ENCODE measurements around the gene EYA2.

EYA2 gene

DNA sequence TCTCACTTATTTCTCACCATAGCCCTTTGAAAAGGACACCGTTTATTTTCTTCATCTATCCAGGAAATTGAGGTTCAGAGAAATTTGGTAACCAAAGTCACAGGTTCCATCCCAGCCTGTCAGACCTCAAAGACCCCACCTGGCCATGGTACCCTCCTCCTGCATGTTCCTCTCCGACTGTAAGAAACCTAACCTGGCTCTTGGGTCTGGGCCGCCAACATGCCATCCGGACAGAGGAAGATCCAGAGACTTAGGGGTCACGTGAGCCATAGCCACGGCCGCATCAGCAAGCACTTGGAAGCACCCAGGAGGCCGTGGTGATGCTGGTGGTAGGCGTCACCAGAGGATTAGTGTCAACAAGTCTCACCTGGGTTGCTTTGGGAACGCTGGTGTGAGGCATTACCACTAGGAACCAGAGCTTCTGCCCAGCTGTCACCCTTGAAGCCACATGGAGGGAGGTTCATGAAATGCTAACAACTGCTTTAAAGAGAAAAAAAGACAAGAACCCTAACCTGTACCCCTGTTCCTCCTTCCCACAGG lies 177.1 kb downstream of the EYA2 start:
- TF ChIP-seq, protein P1, sequence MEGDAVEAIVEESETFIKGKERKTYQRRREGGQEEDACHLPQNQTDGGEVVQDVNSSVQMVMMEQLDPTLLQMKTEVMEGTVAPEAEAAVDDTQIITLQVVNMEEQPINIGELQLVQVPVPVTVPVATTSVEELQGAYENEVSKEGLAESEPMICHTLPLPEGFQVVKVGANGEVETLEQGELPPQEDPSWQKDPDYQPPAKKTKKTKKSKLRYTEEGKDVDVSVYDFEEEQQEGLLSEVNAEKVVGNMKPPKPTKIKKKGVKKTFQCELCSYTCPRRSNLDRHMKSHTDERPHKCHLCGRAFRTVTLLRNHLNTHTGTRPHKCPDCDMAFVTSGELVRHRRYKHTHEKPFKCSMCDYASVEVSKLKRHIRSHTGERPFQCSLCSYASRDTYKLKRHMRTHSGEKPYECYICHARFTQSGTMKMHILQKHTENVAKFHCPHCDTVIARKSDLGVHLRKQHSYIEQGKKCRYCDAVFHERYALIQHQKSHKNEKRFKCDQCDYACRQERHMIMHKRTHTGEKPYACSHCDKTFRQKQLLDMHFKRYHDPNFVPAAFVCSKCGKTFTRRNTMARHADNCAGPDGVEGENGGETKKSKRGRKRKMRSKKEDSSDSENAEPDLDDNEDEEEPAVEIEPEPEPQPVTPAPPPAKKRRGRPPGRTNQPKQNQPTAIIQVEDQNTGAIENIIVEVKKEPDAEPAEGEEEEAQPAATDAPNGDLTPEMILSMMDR (IDR thresholded peaks at IDR 0.05; ENCODE audit: insufficient read depth, low read depth, low read length, missing control alignments) = no peak
- DNase-seq (ENCODE audit: low read depth) = no peak
- H3K4me3 ChIP-seq (ENCODE audit: low read depth, low read length) = no peak overlapping the region

DNA sequence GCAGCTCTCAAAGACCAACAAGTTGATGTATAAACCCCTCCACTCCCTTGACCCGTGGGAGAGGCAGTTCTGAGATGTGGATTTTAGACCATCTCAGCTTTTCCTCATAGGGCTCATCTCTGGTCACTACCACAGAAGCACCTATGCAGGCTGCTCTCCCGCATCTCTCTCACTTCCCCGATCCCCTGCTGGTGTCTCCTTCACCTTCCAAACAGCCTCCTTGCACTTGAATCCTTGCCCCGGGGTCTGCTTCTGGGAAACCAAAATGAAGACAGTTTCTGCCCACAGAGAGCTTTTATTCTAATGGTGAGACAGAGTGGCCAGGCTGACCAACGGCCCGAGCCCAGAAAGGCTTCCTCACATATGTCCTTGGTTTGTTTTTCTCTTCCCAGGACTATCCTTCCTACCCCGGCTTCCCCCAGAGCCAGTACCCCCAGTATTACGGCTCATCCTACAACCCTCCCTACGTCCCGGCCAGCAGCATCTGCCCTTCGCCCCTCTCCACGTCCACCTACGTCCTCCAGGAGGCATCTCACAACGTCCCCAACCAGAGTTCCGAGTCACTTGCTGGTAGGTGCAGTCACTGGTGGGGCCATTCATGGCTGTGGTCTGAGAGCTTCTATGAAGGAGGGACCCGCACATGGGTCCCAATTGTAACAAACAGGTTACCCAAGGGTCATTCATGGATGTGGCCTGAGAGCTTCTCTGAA lies 179.3 kb downstream of the EYA2 start:
- TF ChIP-seq, protein P1 (IDR thresholded peaks at IDR 0.05; ENCODE audit: insufficient read depth, low read depth, low read length, missing control alignments) = no peak
- no peak overlapping the region for H3K4me3 ChIP-seq (ENCODE audit: low read depth, low read length)
- no peak for DNase-seq (ENCODE audit: low read depth)

GRCh38 chr20:47075263-47075662 lies 180.6 kb downstream of the EYA2 start:
- no peak for DNase-seq (ENCODE audit: low read depth)
- TF ChIP-seq, protein P1 (IDR thresholded peaks at IDR 0.05; ENCODE audit: insufficient read depth, low read depth, low read length, missing control alignments) = no peak
- no peak overlapping the region for H3K4me3 ChIP-seq (ENCODE audit: low read depth, low read length)

DNA sequence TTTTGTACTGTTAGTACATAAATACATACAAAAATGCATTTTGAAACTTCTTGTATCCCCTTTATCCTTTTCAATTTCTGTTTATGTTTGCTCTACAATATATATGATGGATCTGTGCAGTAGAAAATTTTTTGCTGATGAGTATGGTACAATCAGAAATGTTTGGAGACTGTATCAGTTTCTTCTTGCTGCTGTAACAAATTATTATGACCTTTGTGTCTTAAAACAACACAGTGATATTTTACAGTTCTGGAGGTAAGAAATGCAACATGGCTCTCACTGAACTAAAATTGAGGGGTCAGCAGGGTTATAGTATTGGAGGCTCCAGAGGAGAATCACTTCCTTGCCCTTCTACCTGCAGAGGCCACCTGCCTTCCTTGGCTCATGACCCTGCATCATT lies 184.4 kb downstream of the EYA2 start:
- H3K4me3 ChIP-seq (ENCODE audit: low read depth, low read length) = no peak overlapping the region
- TF ChIP-seq, protein P1 (IDR thresholded peaks at IDR 0.05; ENCODE audit: insufficient read depth, low read depth, low read length, missing control alignments) = no peak
- DNase-seq (ENCODE audit: low read depth) = no peak

GRCh38 chr20:47080365-47080764 lies 185.7 kb downstream of the EYA2 start:
- no peak overlapping the region for H3K4me3 ChIP-seq (ENCODE audit: low read depth, low read length)
- TF ChIP-seq, protein P1 (IDR thresholded peaks at IDR 0.05; ENCODE audit: insufficient read depth, low read depth, low read length, missing control alignments) = no peak
- no peak for DNase-seq (ENCODE audit: low read depth)

DNA sequence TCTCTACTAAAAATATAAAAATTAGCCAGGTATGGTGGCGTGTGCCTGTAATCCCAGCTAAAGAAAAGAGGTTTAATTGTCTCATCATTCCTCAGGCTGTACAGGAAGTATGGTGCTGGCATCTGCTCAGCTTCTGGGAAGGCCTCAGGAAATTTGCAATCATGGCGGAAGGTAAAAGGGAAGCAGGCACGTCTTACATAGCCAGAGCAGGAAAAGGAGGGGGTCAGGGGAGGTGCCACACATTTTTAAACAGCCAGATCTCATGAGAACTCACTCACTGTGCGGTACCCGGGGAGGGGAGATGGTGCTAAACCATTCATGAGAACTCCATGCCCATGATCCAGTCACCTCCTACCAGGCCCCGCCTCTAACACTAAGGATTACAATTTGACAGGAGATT lies 191.7 kb downstream of the EYA2 start:
- TF ChIP-seq, protein P1 (IDR thresholded peaks at IDR 0.05; ENCODE audit: insufficient read depth, low read depth, low read length, missing control alignments) = no peak
- no peak for DNase-seq (ENCODE audit: low read depth)
- no peak overlapping the region for H3K4me3 ChIP-seq (ENCODE audit: low read depth, low read length)

DNA sequence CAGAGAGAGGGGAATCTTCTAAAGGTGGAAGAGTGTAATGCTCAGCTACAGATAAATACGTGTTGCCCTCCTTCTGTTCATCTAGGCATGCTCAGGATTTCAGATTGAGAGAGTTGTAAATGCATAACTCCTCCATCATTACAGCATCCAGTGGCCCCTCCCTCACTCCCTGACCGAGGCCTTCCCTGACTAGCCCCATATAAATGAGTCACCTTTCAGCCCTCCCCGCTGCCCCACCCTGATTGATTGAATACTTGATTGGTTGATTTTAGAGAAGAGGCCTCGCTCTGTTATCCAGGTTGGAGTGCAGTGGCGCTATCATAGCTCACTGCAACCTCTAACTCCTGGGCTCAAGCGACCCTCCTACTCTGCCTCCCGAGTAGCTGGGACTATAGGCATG lies 193.7 kb downstream of the EYA2 start:
- TF ChIP-seq, protein P1 (IDR thresholded peaks at IDR 0.05; ENCODE audit: insufficient read depth, low read depth, low read length, missing control alignments) = no peak
- H3K4me3 ChIP-seq (ENCODE audit: low read depth, low read length) = no peak overlapping the region
- DNase-seq (ENCODE audit: low read depth) = no peak
